K562 (cell line): ENCODE results near the gene ASCL3. TPM values are rescaled to one million over a fixed set of nuclear protein-coding genes. Genes with fewer than 3 reads are reported as not detected.

Source experiments
- ARNT ChIP-seq, 2 experiments: fragments of 450-650 bp; IDR thresholded peaks; 2 replicates each; pipeline ENCODE4 v1.6.1; 2016; ENCODE audit warnings: mild to moderate bottlenecking in 1 of 2
- CBFA2T3 ChIP-seq: fragments of 450-650 bp; IDR thresholded peaks from 2 replicates; pipeline ENCODE4 v1.6.1; 2017
- EP400 ChIP-seq: fragments of 450-650 bp; IDR thresholded peaks from 2 replicates; pipeline ENCODE4 v1.6.1; 2017; ENCODE audit warnings: antibody characterized with exemption, mild to moderate bottlenecking, moderate library complexity
- MIER1 ChIP-seq: fragments of 450-650 bp; IDR thresholded peaks from 2 replicates; pipeline ENCODE4 v1.6.1; 2016; ENCODE audit warnings: antibody characterized with exemption, mild to moderate bottlenecking, low read depth
- NFE2L1 ChIP-seq: fragments of 450-650 bp; IDR thresholded peaks from 2 replicates; pipeline ENCODE4 v1.6.1; 2016; ENCODE audit warnings: missing genetic modification characterization, low read depth, mild to moderate bottlenecking, missing compliant biosample characterization, moderate library complexity, borderline replicate concordance
- NFIC ChIP-seq: fragments of 450-650 bp; IDR thresholded peaks from 2 replicates; pipeline ENCODE4 v1.6.1; 2017; ENCODE audit warnings: mild to moderate bottlenecking, inconsistent platforms
- NR2C2 ChIP-seq, 2 experiments: fragments of 200-800 bp in 1 of 2; sonication (Bioruptor generic) in 1 of 2; sonication (generic) in 1 of 2; formaldehyde crosslinking in 1 of 2; IDR thresholded peaks; 2 replicates each; pipeline versions ENCODE4 v1.6.1 to v1.8.0; 2016 to 2022; ENCODE audit warnings: mild to moderate bottlenecking in 1 of 2, missing compliant biosample characterization in 1 of 2, missing genetic modification characterization in 1 of 2, missing genetic modification reagents in 1 of 2
- POLR2AphosphoS2 ChIP-seq: IDR thresholded peaks from 2 replicates; pipeline ENCODE4 v1.6.1; 2012; ENCODE audit warnings: low read length, improper control_type of control experiment
- RERE ChIP-seq: sonication (generic); formaldehyde crosslinking; IDR thresholded peaks from 2 replicates; pipeline ENCODE4 v1.8.0; 2023; ENCODE audit warnings: missing genetic modification reagents, mild to moderate bottlenecking, borderline replicate concordance
- SIN3A ChIP-seq, 2 experiments: fragments of 150-350 bp in 1 of 2; IDR thresholded peaks; 2 replicates each; pipeline ENCODE4 v1.6.1; 2011 to 2016; ENCODE audit warnings: borderline replicate concordance in 2 of 2, low read depth in 2 of 2, low read length in 2 of 2, mild to moderate bottlenecking in 2 of 2, moderate library complexity in 2 of 2; ENCODE audit not compliant: control insufficient read depth in 1 of 2
- ZNF395 ChIP-seq: fragments of 200-800 bp; sonication (Bioruptor generic); IDR thresholded peaks from 2 replicates; pipeline ENCODE4 v1.6.1; 2017; ENCODE audit warnings: missing genetic modification characterization, missing compliant biosample characterization
- ZNF592 ChIP-seq: fragments of 450-650 bp; IDR thresholded peaks from 2 replicates; pipeline ENCODE4 v1.6.1; 2017; ENCODE audit warnings: antibody characterized with exemption, mild to moderate bottlenecking
- polyA plus RNA-seq, 8 experiments: library from polyadenylated mRNA; depleted of rRNA in 4 of 8; stranded (reverse) in 5 of 8; unstranded in 3 of 8; fragments of >200 nt; fragmentation: Nextera tagmentation in 2 of 8; fragmentation: Illumina TruSeq in 1 of 8; extraction: Ambion mirVana in 2 of 8; extraction: Trizol in 1 of 8; gene quantifications; 2 replicates each; pipeline versions ENCODE4 v1.2.1 to v1.2.3, GENCODE V29; 2011 to 2014; ENCODE audit warnings: inconsistent platforms in 1 of 8, missing spikeins in 1 of 8
- total RNA-seq, 7 experiments: library from RNA; depleted of rRNA in 6 of 7; stranded (reverse); fragments of >200 nt in 6 of 7; fragmentation: Illumina TruSeq in 2 of 7; extraction: Trizol in 2 of 7; gene quantifications; 2 replicates each; pipeline versions ENCODE4 v1.2.1 to v1.2.3, GENCODE V29; 2011 to 2021; ENCODE audit warnings: low replicate concordance in 1 of 7
- TF ChIP-seq, protein P1 (sequence below): fragments of 450-650 bp; IDR thresholded peaks from 2 replicates; pipeline ENCODE4 v1.6.1; 2016; ENCODE audit warnings: missing biosample characterization, missing genetic modification characterization

The ASCL3 gene
- total and polyA plus RNA-seq, 9 of the 15 experiments (the other 6 are each of a cell fraction or from before 2014, with no cell fraction given), result not detected

GRCh38 chr11:8964324-8965320 lies 21.8 kb upstream of the ASCL3 start, which contains the start of gene TMEM9B (continued):
- TF ChIP-seq RERE (CRISPR knock-in tag), result no peak
- TF ChIP-seq, protein P1, sequence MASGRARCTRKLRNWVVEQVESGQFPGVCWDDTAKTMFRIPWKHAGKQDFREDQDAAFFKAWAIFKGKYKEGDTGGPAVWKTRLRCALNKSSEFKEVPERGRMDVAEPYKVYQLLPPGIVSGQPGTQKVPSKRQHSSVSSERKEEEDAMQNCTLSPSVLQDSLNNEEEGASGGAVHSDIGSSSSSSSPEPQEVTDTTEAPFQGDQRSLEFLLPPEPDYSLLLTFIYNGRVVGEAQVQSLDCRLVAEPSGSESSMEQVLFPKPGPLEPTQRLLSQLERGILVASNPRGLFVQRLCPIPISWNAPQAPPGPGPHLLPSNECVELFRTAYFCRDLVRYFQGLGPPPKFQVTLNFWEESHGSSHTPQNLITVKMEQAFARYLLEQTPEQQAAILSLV (tag), result no peak
- no peak for TF ChIP-seq ARNT (IDR thresholded peaks at IDR 0.05)
- TF ChIP-seq NR2C2 (CRISPR knock-in tag; IDR thresholded peaks at IDR 0.05), result peak; percentile 96
- peak; percentile 100 for TF ChIP-seq NR2C2 (tag; IDR thresholded peaks at IDR 0.05)
- peak; percentile 94 for TF ChIP-seq EP400
- peak; percentile 2; the same call in 1 of the 2 replicates for TF ChIP-seq CBFA2T3
- TF ChIP-seq ZNF592, result 0 out of 2 replicates have a peak, but pooled peaks have one; percentile 41
- peak; percentile 46; the same call in 1 of the 2 replicates for TF ChIP-seq NFIC
- peak; percentile 66 to 90 for TF ChIP-seq SIN3A (IDR thresholded peaks at IDR 0.05; ENCODE audit: borderline replicate concordance in 2 of 2, control insufficient read depth in 1 of 2, low read depth in 2 of 2, low read length in 2 of 2)
- no peak for TF ChIP-seq MIER1
- TF ChIP-seq POLR2AphosphoS2, result no peak
- TF ChIP-seq ZNF395, result peak; percentile 84; the same call in 1 of the 2 replicates
- TF ChIP-seq NFE2L1, result no peak
